ENCODE results near the gene SYT1. TPM values are rescaled to one million over a fixed set of nuclear protein-coding genes. Genes with fewer than 3 reads are reported as not detected.

The SYT1 gene
- polyA plus RNA-seq, 1 experiment = 6.8 TPM

GRCh38 chr12:79487386-79488110 is 623.0 kb downstream of the SYT1 start:
- POLR2A ChIA-PET = no interaction called here
- CTCF ChIA-PET = no interaction called here

More at GRCh38 chr12:79487386-79488110, 623.0 kb downstream of the SYT1 start:
- Histone ChIP-seq H3K4me3 (ENCODE audit: low read depth, low read length) (no peak overlapping the region), H3K27ac (ENCODE audit: low read depth, low read length) (no peak overlapping the region), H3K27me3 (ENCODE audit: control insufficient read depth, insufficient read depth, low read length) (no peaks in the 10 kb centered on the region), H3K9me3 (ENCODE audit: control insufficient read depth, insufficient read depth, low read length) (no peaks in the 10 kb centered on the region)
- TF ChIP-seq CTCF (IDR thresholded peaks at IDR 0.05; ENCODE audit: low read depth, low read length) = no peak
- no peak for DNase-seq (ENCODE audit: low read depth, low spot score)

Small RNAs within 50 kb of the gene (small RNA-seq; reads per million reads assigned to genes)
- 6.2 reads per million, percentile 58 among the genes with 10 or more reads in this experiment for gene MIR1252 (ENCODE audit: insufficient read length, low read depth)
